Suppressor macrophage treated with lipopolysaccharide for 1 hour (primary cell): ENCODE data around the gene HDGFL2.
A peak's percentile ranks its signal among the peaks of the same experiment; 100 is the strongest.
"Not testable (repeated sequence)": the region's sequence is repeated elsewhere in the genome, so short reads cannot be mapped to it uniquely, and the experiment has no call there.

ENCODE experiments used
- DNase-seq, 3 donors: peaks; one replicate each; pipeline ENCODE4 v3.0.0-alpha.2; 2020 to 2022

HDGFL2 gene

DNA sequence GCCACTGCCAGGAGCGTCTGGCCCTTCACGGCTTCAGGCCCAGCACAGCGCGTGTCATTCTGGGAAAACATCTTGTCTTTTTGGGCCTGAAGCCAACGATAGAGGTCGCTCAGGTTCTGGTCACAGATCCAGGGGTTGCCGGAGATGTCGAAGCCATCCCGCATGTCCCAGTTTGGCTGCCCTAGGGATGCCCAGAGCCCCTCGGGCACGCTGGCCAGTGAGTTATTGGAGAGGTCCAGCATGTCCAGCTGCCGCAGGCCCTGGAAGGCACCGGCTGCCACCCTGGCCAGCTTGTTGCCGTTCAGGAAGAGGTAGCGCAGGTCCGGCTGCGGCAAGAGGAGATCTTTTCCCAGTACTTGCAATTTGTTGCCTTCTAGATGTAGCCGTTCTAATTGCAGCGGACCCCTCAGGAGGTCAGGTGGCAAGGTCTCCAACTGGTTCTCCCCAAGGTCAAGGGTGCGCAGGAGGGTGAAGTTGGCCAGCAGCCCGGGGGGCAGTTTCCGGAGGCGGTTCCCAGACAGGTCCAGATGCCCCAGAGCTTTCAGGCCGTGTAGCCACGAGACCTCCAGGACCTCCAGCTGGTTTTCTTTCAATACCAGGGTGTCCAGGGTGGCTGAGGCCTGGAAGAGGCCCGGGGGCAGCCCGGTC lies 66.0 kb downstream of the HDGFL2 start:
- DNase-seq: no peak

GRCh38 chr19:4538601-4538954 lies 66.5 kb downstream of the HDGFL2 start:
- DNase-seq: no peak

- DNase-seq: no peak
Measured at GRCh38 chr19:4539169-4539692, 67.1 kb downstream of the HDGFL2 start.

GRCh38 chr19:4539693-4540581 lies 67.8 kb downstream of the HDGFL2 start, which contains the start of gene LRG1:
Gene LRG1, minus strand, starts transcription at chr19:4540036. Its CDS starts 23 bp downstream, at chr19:4540013.
- peak; percentile 81 to 92 (median 90) for DNase-seq

- DNase-seq: peak; percentile 78 to 89 (median 86)
Measured at GRCh38 chr19:4541114-4541805, 69.2 kb downstream of the HDGFL2 start.

GRCh38 chr19:4541806-4542145 lies 69.7 kb downstream of the HDGFL2 start:
- DNase-seq: not testable (repeated sequence)

DNA sequence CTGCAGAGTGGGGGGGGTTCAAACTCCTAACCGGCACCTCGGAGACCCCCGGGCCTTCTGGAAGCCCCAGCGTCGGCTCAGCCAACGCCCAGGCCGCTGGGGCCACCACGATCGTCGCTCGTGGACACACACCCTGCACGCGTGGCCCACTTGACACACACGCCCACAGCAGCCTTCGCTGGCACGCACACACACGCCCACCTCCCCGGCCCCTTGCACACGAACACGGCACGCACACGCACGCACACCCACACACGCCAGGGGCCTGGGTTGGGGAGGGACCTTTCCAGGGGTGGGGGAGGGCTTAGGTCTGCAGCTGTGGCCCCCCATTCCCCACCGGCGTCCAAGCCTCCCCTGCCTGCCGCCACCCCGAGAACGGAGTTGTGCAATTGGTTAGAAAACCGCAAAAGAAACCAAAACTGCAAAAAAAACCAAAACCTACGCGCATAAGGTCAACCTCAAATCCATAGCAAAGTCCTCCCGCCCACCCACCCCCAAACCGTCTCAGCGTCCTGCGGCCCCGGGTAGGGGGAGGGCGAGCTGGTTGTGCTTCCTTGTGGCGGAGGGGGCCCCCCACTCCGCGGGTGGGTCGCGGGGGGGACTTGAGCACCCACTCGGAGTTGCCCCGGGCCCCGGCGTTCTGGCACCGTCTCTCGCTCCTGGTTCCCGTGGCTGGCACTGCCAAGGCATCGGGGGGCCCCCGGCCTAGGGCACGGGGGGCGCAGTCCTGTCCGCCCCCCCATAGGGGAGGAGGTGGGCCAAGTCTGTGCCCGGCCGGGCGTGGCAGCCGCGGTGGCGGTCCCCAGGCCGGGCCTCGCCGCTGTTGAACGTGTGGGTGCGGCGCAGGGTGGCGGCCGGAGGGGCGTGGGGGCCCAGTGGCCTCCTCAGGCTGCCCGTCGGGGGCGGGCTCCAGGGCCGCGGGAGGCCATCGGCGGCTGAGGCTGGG lies 71.1 kb downstream of the HDGFL2 start:
- DNase-seq: peak; percentile 79 to 88 (median 79)

GRCh38 chr19:4543842-4544647 lies 71.9 kb downstream of the HDGFL2 start:
- DNase-seq: no peak

GRCh38 chr19:4547303-4548237 lies 75.5 kb downstream of the HDGFL2 start:
- peak in 1 of 3 donors; percentile 47 for DNase-seq

DNA sequence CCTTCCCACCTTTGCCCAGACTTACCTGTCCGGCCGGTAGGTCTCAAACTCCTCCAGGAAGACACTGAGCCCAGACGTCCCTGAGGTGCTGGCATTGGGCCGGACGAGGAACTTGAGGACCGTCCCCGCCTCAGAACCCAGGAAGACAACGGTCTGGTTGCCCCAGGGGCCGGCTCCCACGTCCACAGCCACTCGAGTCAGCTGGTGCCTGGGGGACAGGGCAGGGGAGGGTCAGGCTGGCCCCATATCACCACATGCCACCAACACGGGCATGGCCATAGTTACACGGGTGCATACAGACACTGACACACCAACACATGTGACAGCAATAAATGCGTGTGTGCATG lies 76.1 kb downstream of the HDGFL2 start:
- no peak for DNase-seq

GRCh38 chr19:4550018-4550417 lies 77.9 kb downstream of the HDGFL2 start:
- DNase-seq: no peak

GRCh38 chr19:4550479-4551050 lies 78.5 kb downstream of the HDGFL2 start:
- no peak for DNase-seq
